Mucosa of descending colon (tissue), 3 donors: Measurements from ENCODE around the gene RAC3. TPM values are rescaled to one million over a fixed set of nuclear protein-coding genes. Genes with fewer than 3 reads are reported as not detected.

ENCODE experiments used
- ATAC-seq: fragments of 200-7000 bp; cut with Tn5 transposase; one replicate; pipeline ENCODE4 v1.9.1; 2020; ENCODE audit warnings: mild to moderate bottlenecking, moderate library complexity
- DNase-seq, 3 donors: peaks; one replicate each; pipeline ENCODE4 v3.0.0-alpha.2; 2020
- H3K36me3 ChIP-seq: fragments of 200-600 bp; one replicate; pipeline ENCODE4 v1.8.0; 2021; ENCODE audit warnings: low read depth, mild to moderate bottlenecking
- H3K4me1 ChIP-seq: fragments of 200-600 bp; one replicate; pipeline ENCODE4 v1.8.0; 2021; ENCODE audit warnings: low read depth, mild to moderate bottlenecking
- H3K4me3 ChIP-seq: fragments of 200-600 bp; one replicate; pipeline ENCODE4 v1.8.0; 2021; ENCODE audit warnings: mild to moderate bottlenecking
- H3K9me3 ChIP-seq: fragments of 200-600 bp; one replicate; pipeline ENCODE4 v1.8.0; 2021; ENCODE audit warnings: mild to moderate bottlenecking
- CTCF ChIP-seq: fragments of 200-600 bp; IDR thresholded peaks from one replicate; pipeline ENCODE4 v1.8.0; 2022; ENCODE audit warnings: antibody characterized with exemption, mild to moderate bottlenecking
- intact Hi-C, 2 donors: fragments of 100-400 bp; cut with DNase I in 1 of 2; cut with micrococcal nuclease in 1 of 2; formaldehyde crosslinking; loops; one replicate each; pipeline versions ENCODE4 v1.11.0 to v1.11.1; 2022; cut with DNase I, micrococcal nuclease
- total RNA-seq, 3 donors: library from RNA; stranded (reverse); fragmentation: NEBNext Ultra II Directional in 2 of 3; extraction: Animal tissue kit (Norgen Biotek cat#: 25700) in 2 of 3; gene quantifications; one replicate each; pipeline versions ENCODE4 v1.2.1 to v1.2.4, GENCODE V29; 2021 to 2023
- donor health status: DM: no; HTN: no; CAD: no; lungs with moderate emphysema.
- donor health status: DM: no; HTN: no; CAD: no.
- donor health status: DM: no; HTN: yes; CAD: no.

The RAC3 gene
- total RNA-seq, 3 donors from 2014 or later: 3.4 to 6.2 (median 4.2) TPM

DNA sequence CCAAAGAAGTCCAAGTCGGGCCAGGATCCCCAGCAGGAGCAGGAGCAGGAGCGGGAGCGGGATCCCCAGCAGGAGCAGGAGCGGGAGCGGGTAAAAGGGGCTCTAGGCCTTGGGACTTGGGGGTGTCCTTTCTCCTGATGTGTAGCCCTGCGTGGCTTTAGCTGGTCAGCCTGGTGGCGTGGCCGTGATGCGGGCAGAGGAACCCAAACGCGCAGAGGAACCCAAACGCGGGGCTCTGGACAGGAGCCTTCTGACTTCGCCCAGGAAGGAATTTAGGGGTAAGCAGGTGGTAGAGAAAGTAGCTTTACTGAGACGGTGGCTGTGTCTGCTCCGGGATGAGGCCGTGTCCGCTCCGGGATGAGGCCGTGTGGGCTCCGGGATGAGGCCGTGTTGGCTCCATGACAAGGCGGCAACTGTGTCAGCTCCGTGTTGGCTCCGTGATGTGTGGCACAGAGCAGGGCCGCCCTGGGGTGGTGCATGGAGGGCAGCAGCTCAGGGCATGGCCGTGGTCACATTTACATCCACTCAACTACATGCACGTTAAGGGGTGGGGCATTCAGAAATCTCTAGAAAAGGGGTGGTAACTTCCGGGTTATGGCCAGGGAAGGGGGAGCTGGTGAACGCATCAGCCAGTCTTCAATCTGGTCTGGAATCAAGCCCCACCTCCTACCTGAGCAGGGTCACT is 34.6 kb upstream of the RAC3 start:
- intact Hi-C loops: no loop called here
- peaks cover 6% of the 10 kb centered on the region for H3K4me1 ChIP-seq

GRCh38 chr17:81998212-81998611 is 33.3 kb upstream of the RAC3 start:
- intact Hi-C loops: no loop called here
- DNase-seq (no peak), ATAC-seq (no peak)
- TF ChIP-seq CTCF: no peak
- no peaks in the 10 kb centered on the region for H3K36me3 ChIP-seq
- H3K4me3 ChIP-seq: no peak overlapping the region
- no peaks in the 10 kb centered on the region for H3K9me3 ChIP-seq
- H3K4me1 ChIP-seq: no peaks in the 10 kb centered on the region

More for the DNA sequence above, 34.6 kb upstream of the RAC3 start:
- Histone ChIP-seq H3K36me3 (no peaks in the 10 kb centered on the region), H3K4me3 (no peak overlapping the region), H3K9me3 (no peaks in the 10 kb centered on the region)
- DNase-seq: no peak
- TF ChIP-seq CTCF: no peak
- ATAC-seq: no peak

- DNase-seq: no peak
- Histone ChIP-seq H3K9me3 (no peaks in the 10 kb centered on the region), H3K36me3 (no peaks in the 10 kb centered on the region), H3K4me1 (no peaks in the 10 kb centered on the region), H3K4me3 (no peak overlapping the region)
- intact Hi-C loops: no loop called here
- TF ChIP-seq CTCF: no peak
- no peak for ATAC-seq
Observed at GRCh38 chr17:81998691-81999438, 32.6 kb upstream of the RAC3 start.

GRCh38 chr17:81999587-81999975 is 31.9 kb upstream of the RAC3 start:
- ATAC-seq (no peak), DNase-seq (no peak)
- H3K4me3 ChIP-seq: no peak overlapping the region
- intact Hi-C loops: no loop called here
- H3K4me1 ChIP-seq: no peaks in the 10 kb centered on the region
- no peaks in the 10 kb centered on the region for H3K36me3 ChIP-seq
- no peaks in the 10 kb centered on the region for H3K9me3 ChIP-seq
- no peak for TF ChIP-seq CTCF

GRCh38 chr17:81999976-82000802 is 31.3 kb upstream of the RAC3 start:
- Histone ChIP-seq H3K36me3 (no peaks in the 10 kb centered on the region), H3K4me1 (no peaks in the 10 kb centered on the region), H3K4me3 (no peak overlapping the region), H3K9me3 (no peaks in the 10 kb centered on the region)
- intact Hi-C loops: no loop called here
- DNase-seq (no peak), ATAC-seq (no peak)
- TF ChIP-seq CTCF: no peak
